Naive thymus-derived CD4-positive, alpha-beta T cell (primary cell): Measurements from ENCODE around the gene ADAM30. TPM values are rescaled to one million over a fixed set of nuclear protein-coding genes. Genes with fewer than 3 reads are reported as not detected.

Experiments used
- ATAC-seq: fragments of 150-1000 bp; cut with Tn5 transposase; 2 replicates; pipeline ENCODE4 v1.10.0; 2021; ENCODE audit warnings: mild to moderate bottlenecking, moderate library complexity
- CTCF ChIA-PET: fragments of 350-600 bp; sonication (Branson Sonifier 250); formaldehyde crosslinking; loops from one replicate; lab custom pipeline; 2021; ENCODE audit warnings: antibody characterized with exemption; lab: Charles Lee
- POLR2A ChIA-PET: fragments of 350-600 bp; sonication (Branson Sonifier 250); formaldehyde crosslinking; loops from one replicate; lab custom pipeline; 2021; ENCODE audit warnings: antibody characterized with exemption, inconsistent platforms; lab: Charles Lee
- DNase-seq, 9 donors: peaks; one replicate each; pipeline versions ENCODE4 v3.0.0 to v3.0.0-alpha.2; 2020 to 2022; ENCODE audit warnings: mixed read lengths in 1 of 9
- H3K27ac ChIP-seq: one replicate; pipeline ENCODE4 v1.7.0; 2013; ENCODE audit warnings: mild to moderate bottlenecking, low read depth, low read length, moderate library complexity
- H3K27me3 ChIP-seq, 2 donors: one replicate each; pipeline ENCODE4 v1.7.0; 2013; ENCODE audit warnings: low read length in 2 of 2, mild to moderate bottlenecking in 2 of 2, moderate library complexity in 2 of 2; ENCODE audit not compliant: control insufficient read depth in 2 of 2, insufficient read depth in 2 of 2
- H3K36me3 ChIP-seq, 3 experiments: 1 replicate in 2 of 3; 2 replicates in 1 of 3; pipeline ENCODE4 v1.7.0; 2013; ENCODE audit warnings: low read length in 3 of 3, mild to moderate bottlenecking in 3 of 3, moderate library complexity in 1 of 3; ENCODE audit not compliant: insufficient read depth in 3 of 3, control insufficient read depth in 2 of 3
- H3K4me1 ChIP-seq, 2 donors: one replicate each; pipeline ENCODE4 v1.7.0; 2013; ENCODE audit warnings: low read length in 2 of 2, mild to moderate bottlenecking in 2 of 2, moderate library complexity in 1 of 2; ENCODE audit not compliant: control insufficient read depth in 2 of 2, insufficient read depth in 2 of 2
- H3K4me3 ChIP-seq: 2 replicates; pipeline ENCODE4 v1.7.0; 2013; ENCODE audit warnings: mild to moderate bottlenecking, low read length
- H3K9me3 ChIP-seq, 3 experiments: 1 replicate in 2 of 3; 2 replicates in 1 of 3; pipeline ENCODE4 v1.7.0; 2013; ENCODE audit warnings: low read length in 3 of 3; ENCODE audit not compliant: control insufficient read depth in 2 of 3
- H3K27ac Mint-ChIP-seq, 9 donors: one replicate each; pipeline ENCODE4 v1.8.0; 2020 to 2022; ENCODE audit warnings: mixed read lengths in 9 of 9, mild to moderate bottlenecking in 8 of 9, moderate library complexity in 5 of 9, inconsistent platforms in 2 of 9
- H3K27me3 Mint-ChIP-seq, 5 donors: one replicate each; pipeline ENCODE4 v1.8.0; 2021 to 2022; ENCODE audit warnings: mixed read lengths in 5 of 5, mild to moderate bottlenecking in 1 of 5
- H3K36me3 Mint-ChIP-seq, 5 donors: one replicate each; pipeline ENCODE4 v1.8.0; 2020 to 2022; ENCODE audit warnings: mixed read lengths in 5 of 5, mild to moderate bottlenecking in 3 of 5, inconsistent platforms in 1 of 5
- H3K4me1 Mint-ChIP-seq, 7 donors: one replicate each; pipeline ENCODE4 v1.8.0; 2020 to 2022; ENCODE audit warnings: mixed read lengths in 7 of 7, mild to moderate bottlenecking in 3 of 7, inconsistent platforms in 1 of 7
- H3K4me3 Mint-ChIP-seq, 10 donors: one replicate each; pipeline ENCODE4 v1.8.0; 2020 to 2022; ENCODE audit warnings: mild to moderate bottlenecking in 10 of 10, mixed read lengths in 10 of 10, moderate library complexity in 6 of 10, inconsistent platforms in 2 of 10
- H3K9me3 Mint-ChIP-seq, 11 donors: one replicate each; pipeline ENCODE4 v1.8.0; 2020 to 2022; ENCODE audit warnings: mixed read lengths in 11 of 11, mild to moderate bottlenecking in 4 of 11, inconsistent platforms in 1 of 11, moderate library complexity in 1 of 11
- intact Hi-C, 2 donors: fragments of 100-400 bp; cut with micrococcal nuclease; formaldehyde crosslinking; loops; one replicate each; pipeline ENCODE4 v1.15.1; 2023
- polyA plus RNA-seq, 2 donors: library from polyadenylated mRNA; unstranded; fragments of 300-500 nt; fragmentation: Illumina TruSeq; gene quantifications; one replicate each; pipeline ENCODE4 v1.2.3, GENCODE V29; 2021
- total RNA-seq, 6 experiments: library from RNA in 5 of 6; stranded (reverse) in 5 of 6; gene quantifications; 1 replicate in 5 of 6; 2 replicates in 1 of 6; pipeline ENCODE4 v1.2.3 and lab custom pipeline; 2021 to 2026

Gene ADAM30
- not detected for total RNA-seq
- under 1 TPM in 1 of 2 donors, not detected in 1; 0.20 TPM for polyA plus RNA-seq
- total RNA-seq (lab: John Stamatoyannopoulos, UW) = not detected

DNA sequence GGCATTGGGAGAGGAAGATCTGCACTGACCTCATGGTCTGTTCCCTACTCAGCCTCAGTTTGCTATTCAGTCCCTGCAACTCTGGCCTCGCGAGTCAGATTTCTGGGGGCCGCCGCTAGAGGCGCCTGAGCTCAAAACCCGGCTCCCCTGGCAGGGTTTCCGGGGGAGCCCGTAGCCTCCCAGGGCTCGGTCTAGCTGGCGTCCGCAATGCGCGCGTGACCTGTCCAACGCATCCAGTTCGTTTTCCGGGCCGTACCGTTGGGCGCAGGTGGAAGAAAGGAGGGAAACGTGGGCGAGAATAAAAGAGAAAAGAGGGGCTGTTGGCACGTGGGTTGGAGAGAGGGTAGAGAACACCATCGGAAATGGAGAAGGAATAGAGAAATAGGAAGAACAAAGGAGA is at the start of gene ADAM30:
TSS of gene ADAM30 (minus strand) at position 213 of the 400 bp plus-strand sequence. CDS start at position 34, 179 bp downstream.
- Mint-ChIP-seq H3K27ac (no peak within 1 kb of the TSS), H3K4me1 (peaks cover 0 to 37% (median 8%) of the 10 kb centered on the region in 7 donors), H3K9me3 (no peaks in the 10 kb centered on the region), H3K4me3 (no peak within 1 kb of the TSS), H3K27me3 (peaks cover 0 to 8% (median 4%) of the 10 kb centered on the region in 5 donors), H3K36me3 (peaks cover 0 to 3% (median 0%) of the 10 kb centered on the region in 5 donors)
- ATAC-seq (no peak), DNase-seq (no peak)
- Histone ChIP-seq H3K4me1 (no peaks in the 10 kb centered on the region), H3K4me3 (no peak within 1 kb of the TSS), H3K27me3 (no peaks in the 10 kb centered on the region), H3K27ac (no peak within 1 kb of the TSS), H3K9me3 (no peaks in the 10 kb centered on the region), H3K36me3 (no peaks in the 10 kb centered on the region)
- ChIA-PET POLR2A (no interaction called here), CTCF (no interaction called here)
- intact Hi-C loops = no loop called here

DNA sequence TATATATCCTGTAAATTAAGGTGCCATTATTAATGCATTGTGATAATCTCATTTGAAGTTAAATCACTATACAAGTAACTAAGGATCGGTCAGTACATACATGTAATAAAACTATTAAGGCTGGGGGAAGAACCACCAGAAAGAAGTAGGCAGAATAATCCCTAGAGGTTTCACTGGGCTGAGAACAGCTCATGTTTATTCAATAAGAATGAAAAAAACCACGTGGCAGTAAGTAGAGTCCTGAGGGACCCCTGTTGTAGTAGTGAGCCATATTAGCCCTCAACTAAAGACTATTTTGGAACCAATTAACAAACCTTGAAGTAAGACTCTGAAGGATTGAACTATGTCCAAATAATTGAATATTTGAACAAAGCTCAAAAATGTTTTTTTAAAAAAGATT is 46.9 kb upstream of the ADAM30 start:
- intact Hi-C loops = loop anchor here in 1 of 2 donors (10.0 kb wide), 1 partner anchor 202 kb away; no protein-coding TSS in a partner anchor
- H3K9me3 ChIP-seq = no peaks in the 10 kb centered on the region

DNA sequence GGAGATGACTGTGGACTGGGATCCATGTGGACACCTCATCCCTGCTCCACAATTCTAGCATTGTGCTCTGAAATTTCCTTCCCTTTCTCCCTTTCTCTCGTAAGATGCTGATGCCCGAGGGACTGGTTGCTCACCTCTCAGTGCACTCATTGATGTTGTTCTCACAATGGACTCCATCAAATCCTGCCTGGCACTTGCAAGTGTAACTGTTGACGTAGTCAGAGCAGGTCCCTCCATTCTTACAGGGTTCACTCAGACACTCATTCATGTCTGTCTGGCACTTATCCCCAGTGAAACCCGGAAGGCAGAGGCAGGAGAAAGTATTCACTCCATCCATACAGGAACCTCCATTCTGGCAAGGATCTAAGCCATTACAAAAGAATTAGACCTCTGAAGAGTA is 45.1 kb upstream of the ADAM30 start:
- H3K27ac Mint-ChIP-seq = peak overlapping the region in 2 of 9 donors; percentile 31 to 51
- Histone ChIP-seq H3K36me3 (peaks cover 3 to 35% (median 12%) of the 10 kb centered on the region in 3 experiments), H3K27me3 (no peaks in the 10 kb centered on the region), H3K27ac (no peak overlapping the region), H3K4me3 (no peak overlapping the region), H3K4me1 (peaks cover 0 to 5% of the 10 kb centered on the region in 2 donors), H3K9me3 (no peaks in the 10 kb centered on the region)
- H3K4me3 Mint-ChIP-seq = no peak overlapping the region
- peaks cover 18 to 61% (median 42%) of the 10 kb centered on the region in 5 donors for H3K36me3 Mint-ChIP-seq
- no peak for ATAC-seq
- intact Hi-C loops = loop anchor here in 1 of 2 donors (10.0 kb wide), 1 partner anchor 203 kb away; no protein-coding TSS in a partner anchor
- CTCF ChIA-PET = interaction anchor here (1.1 to 1.4 kb wide), 2 partner anchors 13 to 27 kb away, joined by 3 to 5 read pairs; no protein-coding TSS in a partner anchor
- H3K4me1 Mint-ChIP-seq = peaks cover 5 to 20% (median 14%) of the 10 kb centered on the region in 7 donors
- H3K27me3 Mint-ChIP-seq = no peaks in the 10 kb centered on the region
- POLR2A ChIA-PET = no interaction called here
- no peak for DNase-seq
- H3K9me3 Mint-ChIP-seq = no peaks in the 10 kb centered on the region

More for the DNA sequence above, 46.9 kb upstream of the ADAM30 start:
- Mint-ChIP-seq H3K27ac (no peak overlapping the region), H3K4me3 (no peak overlapping the region), H3K36me3 (peaks cover 4 to 55% (median 35%) of the 10 kb centered on the region in 5 donors), H3K4me1 (peaks cover 5 to 20% (median 14%) of the 10 kb centered on the region in 7 donors), H3K27me3 (no peaks in the 10 kb centered on the region), H3K9me3 (no peaks in the 10 kb centered on the region)
- Histone ChIP-seq H3K4me3 (no peak overlapping the region), H3K27me3 (no peaks in the 10 kb centered on the region), H3K36me3 (peaks cover 3 to 21% (median 12%) of the 10 kb centered on the region in 3 experiments), H3K27ac (no peak overlapping the region), H3K4me1 (peaks cover 0 to 5% of the 10 kb centered on the region in 2 donors)
- CTCF ChIA-PET = no interaction called here
- no peak for DNase-seq
- POLR2A ChIA-PET = no interaction called here
- ATAC-seq = no peak

GRCh38 chr1:119940697-119941096 is 44.4 kb upstream of the ADAM30 start:
- Mint-ChIP-seq H3K9me3 (no peaks in the 10 kb centered on the region), H3K27ac (peak overlapping the region in 3 of 9 donors; percentile 10 to 64 (median 44)), H3K4me1 (peaks cover 5 to 20% (median 14%) of the 10 kb centered on the region in 7 donors), H3K4me3 (no peak overlapping the region), H3K36me3 (peaks cover 22 to 67% (median 48%) of the 10 kb centered on the region in 5 donors), H3K27me3 (no peaks in the 10 kb centered on the region)
- H3K4me3 ChIP-seq = no peak overlapping the region
- H3K9me3 ChIP-seq = no peaks in the 10 kb centered on the region
- peak; percentile 54 for ATAC-seq
- peaks cover 7 to 42% (median 12%) of the 10 kb centered on the region in 3 experiments for H3K36me3 ChIP-seq
- POLR2A ChIA-PET = no interaction called here
- DNase-seq = peak in 4 of 9 donors; percentile 15 to 38 (median 30)
- CTCF ChIA-PET = interaction anchor here (1.1 to 1.4 kb wide), 2 partner anchors 14 to 27 kb away, joined by 3 to 5 read pairs; no protein-coding TSS in a partner anchor
- H3K4me1 ChIP-seq = peaks cover 0 to 5% of the 10 kb centered on the region in 2 donors
- no peak overlapping the region for H3K27ac ChIP-seq
- H3K27me3 ChIP-seq = no peaks in the 10 kb centered on the region
- intact Hi-C loops = loop anchor here in 1 of 2 donors (10.0 kb wide), 1 partner anchor 204 kb away; no protein-coding TSS in a partner anchor

DNA sequence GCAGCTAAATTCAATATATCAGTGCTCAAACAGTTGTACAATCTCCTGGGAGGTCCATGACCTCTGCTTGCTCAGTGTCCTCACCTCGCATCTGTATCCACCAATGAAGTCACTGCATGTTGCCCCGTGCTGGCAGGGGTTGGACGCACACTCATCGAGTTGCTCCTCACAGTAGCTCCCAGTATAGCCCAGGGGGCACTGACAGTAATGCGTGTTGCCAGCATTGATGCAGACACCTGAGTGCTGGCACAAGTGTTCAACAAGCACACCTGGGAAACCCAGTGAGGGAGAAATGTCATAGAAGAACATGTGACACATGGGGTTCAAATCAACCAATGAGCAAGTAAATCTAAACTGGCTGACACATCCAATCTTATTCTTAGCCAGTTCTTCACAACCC is 40.9 kb upstream of the ADAM30 start:
- CTCF ChIA-PET = interaction anchor here (1.2 kb wide), 1 partner anchor 11 kb away, joined by 4 read pairs; no protein-coding TSS in a partner anchor
- no peak overlapping the region for H3K27ac Mint-ChIP-seq
- POLR2A ChIA-PET = interaction anchor here (0.6 kb wide), 1 partner anchor 19 kb away, joined by 3 read pairs; no protein-coding TSS in a partner anchor
- Histone ChIP-seq H3K4me3 (no peak overlapping the region), H3K4me1 (peaks cover 0 to 5% of the 10 kb centered on the region in 2 donors), H3K9me3 (peaks cover 0 to 5% (median 0%) of the 10 kb centered on the region in 3 experiments), H3K27ac (no peak overlapping the region), H3K36me3 (peaks cover 12 to 73% (median 16%) of the 10 kb centered on the region in 3 experiments), H3K27me3 (no peaks in the 10 kb centered on the region)
- ATAC-seq (no peak), DNase-seq (no peak)
- H3K4me3 Mint-ChIP-seq = no peak overlapping the region
- peaks cover 2 to 25% (median 14%) of the 10 kb centered on the region in 11 donors for H3K9me3 Mint-ChIP-seq
- no peaks in the 10 kb centered on the region for H3K27me3 Mint-ChIP-seq
- peaks cover 3 to 19% (median 13%) of the 10 kb centered on the region in 7 donors for H3K4me1 Mint-ChIP-seq
- intact Hi-C loops = no loop called here
- H3K36me3 Mint-ChIP-seq = peaks cover 52 to 82% (median 69%) of the 10 kb centered on the region in 5 donors

- no peak for DNase-seq
- peaks cover 52 to 75% (median 66%) of the 10 kb centered on the region in 5 donors for H3K36me3 Mint-ChIP-seq
- intact Hi-C loops = no loop called here
- no peak overlapping the region for H3K4me3 Mint-ChIP-seq
- H3K4me1 ChIP-seq = peaks cover 0 to under 1% of the 10 kb centered on the region in 2 donors
- no peak overlapping the region for H3K27ac ChIP-seq
- H3K27me3 ChIP-seq = no peaks in the 10 kb centered on the region
- peaks cover 0 to 5% (median 0%) of the 10 kb centered on the region in 3 experiments for H3K9me3 ChIP-seq
- peak overlapping the region in 2 of 9 donors; percentile 14 to 62 for H3K27ac Mint-ChIP-seq
- ChIA-PET CTCF (interaction anchor here (1.1 to 1.2 kb wide), 2 partner anchors 12 to 32 kb away, joined by 3 to 4 read pairs; no protein-coding TSS in a partner anchor), POLR2A (interaction anchor here (0.7 kb wide), 1 partner anchor 13 kb away, joined by 4 read pairs; no protein-coding TSS in a partner anchor)
- peaks cover 6 to 73% (median 16%) of the 10 kb centered on the region in 3 experiments for H3K36me3 ChIP-seq
- peaks cover 2 to 25% (median 14%) of the 10 kb centered on the region in 11 donors for H3K9me3 Mint-ChIP-seq
- no peaks in the 10 kb centered on the region for H3K27me3 Mint-ChIP-seq
- H3K4me3 ChIP-seq = no peak overlapping the region
- no peak for ATAC-seq
- H3K4me1 Mint-ChIP-seq = peaks cover 0 to 7% (median 5%) of the 10 kb centered on the region in 7 donors
Measured at GRCh38 chr1:119935915-119936314, 39.6 kb upstream of the ADAM30 start.
